K562 (cell line): ENCODE results near the gene VPS33A. TPM values are rescaled to one million over a fixed set of nuclear protein-coding genes. Genes with fewer than 3 reads are reported as not detected.
A peak's percentile ranks its signal among the peaks of the same experiment; 100 is the strongest.

Source experiments
- CREB1 ChIP-seq, 2 experiments: sonication (generic) in 1 of 2; formaldehyde crosslinking in 1 of 2; IDR thresholded peaks; 2 replicates each; pipeline versions ENCODE4 v1.6.1 to v1.8.0; 2012 to 2022; ENCODE audit warnings: inconsistent platforms in 1 of 2, mild to moderate bottlenecking in 1 of 2, missing genetic modification reagents in 1 of 2, moderate library complexity in 1 of 2
- CTBP1 ChIP-seq: fragments of 450-650 bp; IDR thresholded peaks from 2 replicates; pipeline ENCODE4 v1.6.1; 2016; ENCODE audit warnings: borderline replicate concordance
- DLX4 ChIP-seq: fragments of 250-450 bp; sonication (Bioruptor Pico); IDR thresholded peaks from 2 replicates; pipeline ENCODE4 v1.6.1; 2021; ENCODE audit warnings: mild to moderate bottlenecking
- E4F1 ChIP-seq: fragments of 250-450 bp; sonication (Bioruptor Pico); IDR thresholded peaks from 2 replicates; pipeline ENCODE4 v1.5.0; 2021; ENCODE audit warnings: mild to moderate bottlenecking, borderline replicate concordance
- NR2C1 ChIP-seq, 2 experiments: fragments of 450-650 bp; IDR thresholded peaks; 2 replicates each; pipeline ENCODE4 v1.6.1; 2017; ENCODE audit warnings: mild to moderate bottlenecking in 2 of 2, antibody characterized with exemption in 1 of 2, inconsistent platforms in 1 of 2, missing compliant biosample characterization in 1 of 2, missing genetic modification characterization in 1 of 2
- PHF21A ChIP-seq: fragments of 450-650 bp; IDR thresholded peaks from 2 replicates; pipeline ENCODE4 v1.6.1; 2017; ENCODE audit warnings: low read depth, borderline replicate concordance
- PURB ChIP-seq: sonication (generic); formaldehyde crosslinking; IDR thresholded peaks from 2 replicates; pipeline ENCODE4 v1.9.0; 2021; ENCODE audit warnings: low read depth, mild to moderate bottlenecking, missing genetic modification reagents
- RBFOX2 ChIP-seq: fragments of 200-400 bp; formaldehyde crosslinking; IDR thresholded peaks from 2 replicates; pipeline ENCODE4 v1.6.1; 2017; ENCODE audit warnings: low read depth, mild to moderate bottlenecking, low read length, moderate library complexity
- TRIM28 ChIP-seq: fragments of 450-650 bp; IDR thresholded peaks from 2 replicates; pipeline ENCODE4 v1.6.1; 2017
- ZBED1 ChIP-seq: IDR thresholded peaks from 2 replicates; pipeline ENCODE4 v1.6.1; 2014
- ZNF121 ChIP-seq: sonication (generic); formaldehyde crosslinking; conservative IDR thresholded peaks from 2 replicates; pipeline ENCODE4 v1.8.0; 2022; ENCODE audit warnings: missing genetic modification reagents
- polyA plus RNA-seq, 8 experiments: library from polyadenylated mRNA; depleted of rRNA in 4 of 8; stranded (reverse) in 5 of 8; unstranded in 3 of 8; fragments of >200 nt; fragmentation: Nextera tagmentation in 2 of 8; fragmentation: Illumina TruSeq in 1 of 8; extraction: Ambion mirVana in 2 of 8; extraction: Trizol in 1 of 8; gene quantifications; 2 replicates each; pipeline versions ENCODE4 v1.2.1 to v1.2.3, GENCODE V29; 2011 to 2014; ENCODE audit warnings: inconsistent platforms in 1 of 8, missing spikeins in 1 of 8
- total RNA-seq, 7 experiments: library from RNA; depleted of rRNA in 6 of 7; stranded (reverse); fragments of >200 nt in 6 of 7; fragmentation: Illumina TruSeq in 2 of 7; extraction: Trizol in 2 of 7; gene quantifications; 2 replicates each; pipeline versions ENCODE4 v1.2.1 to v1.2.3, GENCODE V29; 2011 to 2021; ENCODE audit warnings: low replicate concordance in 1 of 7

Gene VPS33A
- total and polyA plus RNA-seq, 9 of the 15 experiments (the other 6 are each of a cell fraction or from before 2014, with no cell fraction given), result 10.6 to 34.3 (median 25.3) TPM

GRCh38 chr12:122225683-122226365 is 40.5 kb downstream of the VPS33A start, which contains the start of gene DIABLO (continued):
- TF ChIP-seq DLX4 (CRISPR knock-in tag) (no peak), CREB1 (IDR thresholded peaks at IDR 0.05) (peak; percentile 97), CREB1 (CRISPR knock-in tag; IDR thresholded peaks at IDR 0.05) (peak; percentile 97), ZNF121 (no peak), CTBP1 (peak; percentile 88), RBFOX2 (peak; percentile 98), PURB (CRISPR knock-in tag) (no peak), PHF21A (no peak), ZBED1 (no peak), E4F1 (CRISPR knock-in tag) (no peak), NR2C1 (IDR thresholded peaks at IDR 0.05) (peak; percentile 70), NR2C1 (tag; IDR thresholded peaks at IDR 0.05) (peak; percentile 69), TRIM28 (no peak)
